ENCODE results near the gene PDK2.

Gene PDK2

DNA sequence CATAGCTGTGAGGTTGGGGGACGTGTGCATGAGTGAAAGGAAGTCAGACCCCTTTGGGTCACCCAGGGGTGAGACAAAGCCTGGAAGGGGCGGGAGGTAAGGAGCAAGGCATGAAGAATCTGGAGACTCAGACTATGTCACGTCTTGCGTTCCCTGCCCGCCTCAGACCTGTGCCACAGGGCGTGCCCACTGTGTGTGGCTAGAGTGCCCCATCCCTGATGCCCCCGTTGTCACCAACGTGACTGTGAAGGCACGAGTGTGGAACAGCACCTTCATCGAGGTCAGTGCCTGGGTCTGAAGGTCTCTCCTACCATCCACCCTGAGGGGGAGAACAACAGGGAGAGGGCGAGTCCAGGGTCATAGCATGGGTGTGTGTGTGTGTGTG is 15.1 kb upstream of the PDK2 start:
- no peak for DNase-seq

DNA sequence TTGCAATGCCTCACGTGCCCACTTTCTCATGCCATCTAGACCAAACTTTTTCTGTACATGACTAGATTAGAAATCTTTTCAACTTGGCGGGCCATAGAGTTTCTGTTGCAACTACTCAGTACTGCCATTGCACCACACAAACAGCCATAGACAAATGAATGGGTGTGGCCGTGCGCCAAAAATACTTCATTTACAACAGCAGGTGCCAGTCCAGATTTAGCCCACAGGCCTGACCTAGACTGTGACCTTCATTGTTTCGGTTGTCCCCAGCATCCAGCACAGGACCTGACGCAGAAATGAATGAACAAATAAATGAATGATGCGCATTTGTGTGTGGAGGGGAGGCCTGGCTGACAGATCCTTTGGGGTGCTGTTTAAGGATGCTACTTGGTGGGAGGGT is 14.3 kb upstream of the PDK2 start:
- DNase-seq = no peak

DNA sequence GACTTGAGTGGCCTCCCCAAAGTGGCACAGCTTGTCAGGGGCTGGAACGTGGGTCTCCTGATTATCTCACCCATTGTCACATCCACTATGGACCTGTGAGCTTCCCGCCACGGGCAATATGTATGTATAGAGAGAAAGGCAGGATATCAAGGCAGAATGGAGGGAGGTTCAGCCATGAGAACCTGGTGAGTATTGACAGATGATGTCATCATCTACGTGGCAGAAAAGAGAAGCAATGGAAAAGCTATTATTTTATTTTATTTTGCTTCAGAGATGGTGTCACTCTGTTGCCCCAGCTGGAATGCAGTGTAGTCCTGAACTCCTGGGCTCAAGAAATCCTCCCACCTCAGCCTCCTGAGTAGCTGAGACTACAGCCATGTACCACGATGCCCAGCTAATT is 13.4 kb upstream of the PDK2 start:
- DNase-seq = no peak

DNA sequence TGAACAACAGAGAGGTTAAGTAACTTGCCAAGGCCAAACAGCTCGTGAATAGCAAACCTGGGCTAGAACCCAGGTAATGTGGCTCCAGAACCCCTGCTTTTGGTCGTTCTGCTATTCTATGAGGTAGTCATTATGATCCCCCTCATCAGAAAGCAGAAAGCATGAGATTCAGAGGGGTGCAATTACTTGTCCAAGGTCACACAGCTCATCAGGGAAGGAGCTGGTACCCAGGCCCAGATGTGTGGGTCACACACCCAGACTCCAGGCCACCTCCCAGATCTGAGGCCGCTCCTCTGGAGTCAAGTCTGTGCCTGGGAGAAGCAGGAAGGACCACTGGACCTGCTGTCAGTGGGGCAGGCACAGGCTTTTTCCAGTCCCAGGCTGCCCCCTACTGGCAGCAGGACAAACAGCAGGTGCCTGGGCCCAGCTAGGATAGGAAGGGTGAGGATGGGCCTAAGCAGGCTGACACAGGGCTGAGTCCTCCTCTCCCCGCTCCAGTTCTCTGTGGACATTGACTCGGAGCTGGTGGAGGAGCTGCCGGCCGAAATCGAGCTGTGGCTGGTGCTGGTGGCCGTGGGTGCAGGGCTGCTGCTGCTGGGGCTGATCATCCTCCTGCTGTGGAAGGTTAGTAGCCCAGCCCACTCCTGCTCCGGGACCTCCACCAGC is 7.8 kb upstream of the PDK2 start:
- DNase-seq = peak; percentile 62

DNA sequence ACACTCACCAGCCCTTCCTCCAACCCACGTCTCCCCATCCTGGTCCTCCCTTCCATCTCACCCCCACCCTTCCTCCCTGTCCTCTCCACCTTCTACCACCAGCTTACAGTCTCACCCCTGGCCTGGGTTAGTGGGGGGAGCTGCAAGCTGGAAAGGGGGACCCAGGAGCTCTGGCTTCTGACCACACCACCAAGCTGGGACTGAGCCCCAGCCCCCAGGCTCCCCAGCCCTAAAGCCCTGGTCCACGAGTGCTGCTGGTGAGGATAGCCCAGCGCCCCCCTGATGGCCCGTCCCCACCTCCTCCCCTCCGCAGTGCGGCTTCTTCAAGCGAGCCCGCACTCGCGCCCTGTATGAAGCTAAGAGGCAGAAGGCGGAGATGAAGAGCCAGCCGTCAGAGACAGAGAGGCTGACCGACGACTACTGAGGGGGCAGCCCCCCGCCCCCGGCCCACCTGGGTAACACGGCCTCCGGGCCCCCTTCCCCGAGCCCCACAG is 7.2 kb upstream of the PDK2 start:
- no peak for DNase-seq

DNA sequence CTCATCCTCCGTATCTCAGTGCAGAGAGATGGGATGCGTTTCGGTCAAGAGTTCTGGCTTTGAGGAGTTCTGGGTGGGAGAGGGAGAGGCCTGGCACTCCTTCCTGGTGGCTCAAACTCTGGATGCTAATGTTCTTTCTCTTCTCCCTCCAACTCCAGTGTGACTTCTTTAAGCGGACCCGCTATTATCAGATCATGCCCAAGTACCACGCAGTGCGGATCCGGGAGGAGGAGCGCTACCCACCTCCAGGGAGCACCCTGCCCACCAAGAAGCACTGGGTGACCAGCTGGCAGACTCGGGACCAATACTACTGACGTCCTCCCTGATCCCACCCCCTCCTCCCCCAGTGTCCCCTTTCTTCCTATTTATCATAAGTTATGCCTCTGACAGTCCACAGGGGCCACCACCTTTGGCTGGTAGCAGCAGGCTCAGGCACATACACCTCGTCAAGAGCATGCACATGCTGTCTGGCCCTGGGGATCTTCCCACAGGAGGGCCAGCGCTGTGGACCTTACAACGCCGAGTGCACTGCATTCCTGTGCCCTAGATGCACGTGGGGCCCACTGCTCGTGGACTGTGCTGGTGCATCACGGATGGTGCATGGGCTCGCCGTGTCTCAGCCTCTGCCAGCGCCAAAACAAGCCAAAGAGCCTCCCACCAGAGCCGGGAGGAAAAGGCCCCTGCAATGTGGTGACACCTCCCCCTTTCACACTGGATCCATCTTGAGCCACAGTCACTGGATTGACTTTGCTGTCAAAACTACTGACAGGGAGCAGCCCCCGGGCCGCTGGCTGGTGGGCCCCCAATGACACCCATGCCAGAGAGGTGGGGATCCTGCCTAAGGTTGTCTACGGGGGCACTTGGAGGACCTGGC is 6.0 kb upstream of the PDK2 start:
- DNase-seq = no peak

DNA sequence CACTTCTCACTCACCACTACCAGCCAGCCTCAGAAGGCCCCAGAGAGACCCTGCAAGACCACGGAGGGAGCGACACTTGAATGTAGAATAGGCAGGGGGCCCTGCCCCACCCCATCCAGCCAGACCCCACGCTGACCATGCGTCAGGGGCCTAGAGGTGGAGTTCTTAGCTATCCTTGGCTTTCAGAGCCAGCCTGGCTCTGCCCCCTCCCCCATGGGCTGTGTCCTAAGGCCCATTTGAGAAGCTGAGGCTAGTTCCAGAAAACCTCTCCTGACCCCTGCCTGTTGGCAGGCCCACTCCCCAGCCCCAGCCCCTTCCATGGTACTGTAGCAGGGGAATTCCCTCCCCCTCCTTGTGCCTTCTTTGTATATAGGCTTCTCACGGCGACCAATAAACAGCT is 5.1 kb upstream of the PDK2 start:
- DNase-seq = no peak

DNA sequence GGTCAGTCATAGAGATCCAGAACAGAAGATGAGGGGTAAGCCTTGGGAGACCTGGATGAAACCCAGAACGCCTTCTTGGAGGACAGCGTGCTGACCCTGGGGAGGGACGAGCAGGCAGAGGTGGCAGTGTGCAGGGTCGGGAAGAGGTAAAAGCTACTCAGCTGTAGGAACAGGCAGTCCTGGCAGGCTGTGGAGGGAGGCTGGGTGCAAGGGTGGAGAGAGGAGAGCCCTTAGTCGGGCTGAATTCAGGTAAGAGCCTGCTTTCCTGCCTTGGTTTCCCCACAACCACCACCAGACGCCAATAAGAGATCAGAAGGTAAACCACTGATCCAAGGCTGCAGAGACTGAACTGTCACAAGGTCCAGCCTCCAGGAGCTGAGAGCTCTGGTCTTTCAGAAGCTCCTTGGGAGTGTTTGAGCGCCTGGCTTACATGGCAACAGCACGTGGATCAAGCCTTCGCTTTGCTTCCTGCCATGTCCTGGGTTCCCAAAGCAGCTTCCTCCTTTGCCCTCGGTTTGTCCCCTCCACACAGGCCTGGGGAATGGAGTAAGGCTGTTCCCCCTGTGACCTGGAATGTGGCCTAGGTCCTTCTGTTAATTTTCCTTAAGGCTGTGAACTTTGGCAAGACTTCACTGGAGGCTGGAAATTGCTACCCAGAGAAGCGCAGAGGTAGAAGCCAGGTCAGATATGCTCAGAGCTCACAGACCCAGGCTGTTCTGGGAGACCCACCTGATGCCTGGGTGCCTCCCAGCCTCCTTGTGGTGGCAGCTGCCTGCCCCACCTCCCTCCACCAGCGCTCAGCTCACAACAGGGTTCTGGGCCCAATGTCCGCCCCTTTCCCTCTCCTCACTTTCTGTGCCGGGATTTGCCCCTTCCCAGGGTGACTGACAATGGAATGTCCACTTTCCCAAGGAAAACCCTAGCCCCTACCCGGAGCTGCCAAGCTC is 3.9 kb upstream of the PDK2 start:
- no peak for DNase-seq

DNA sequence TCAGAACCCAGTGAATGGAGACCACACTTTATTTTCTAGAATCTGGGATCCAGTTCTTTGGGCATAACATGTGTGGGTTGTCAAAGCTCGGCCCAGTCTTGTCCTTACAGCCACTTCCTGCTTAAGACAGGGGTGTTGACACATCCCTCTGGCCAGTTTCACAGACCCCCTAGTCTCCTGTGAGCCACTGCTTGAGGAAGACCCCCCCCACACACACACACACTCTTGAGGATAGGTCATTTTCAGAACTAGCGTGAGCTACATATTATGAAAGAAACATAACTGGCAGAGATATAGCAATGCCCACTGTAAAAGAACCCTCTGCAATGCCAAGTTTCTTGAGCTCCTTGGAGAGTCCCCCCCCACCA is 3.2 kb upstream of the PDK2 start:
- no peak for DNase-seq

DNA sequence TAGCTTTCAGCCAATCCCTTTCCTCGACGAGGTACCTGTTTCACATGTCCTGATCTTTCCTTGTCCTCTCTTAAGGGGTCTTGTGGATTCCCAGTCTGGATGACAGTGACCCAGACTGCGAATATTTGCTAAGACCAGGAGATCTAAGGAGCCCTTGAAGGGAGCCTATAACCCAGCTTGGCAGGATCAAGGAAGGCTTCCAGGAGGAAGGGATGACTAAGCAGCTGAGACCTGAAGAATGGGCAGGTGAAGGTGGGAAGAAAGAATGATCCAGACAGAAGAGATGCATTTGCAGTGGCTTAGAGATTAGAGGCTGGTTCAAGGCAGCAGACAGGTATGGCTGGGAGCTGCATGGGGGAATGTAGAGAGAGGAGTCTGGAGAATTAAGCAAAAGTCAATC is 1.9 kb upstream of the PDK2 start:
- no peak for DNase-seq

DNA sequence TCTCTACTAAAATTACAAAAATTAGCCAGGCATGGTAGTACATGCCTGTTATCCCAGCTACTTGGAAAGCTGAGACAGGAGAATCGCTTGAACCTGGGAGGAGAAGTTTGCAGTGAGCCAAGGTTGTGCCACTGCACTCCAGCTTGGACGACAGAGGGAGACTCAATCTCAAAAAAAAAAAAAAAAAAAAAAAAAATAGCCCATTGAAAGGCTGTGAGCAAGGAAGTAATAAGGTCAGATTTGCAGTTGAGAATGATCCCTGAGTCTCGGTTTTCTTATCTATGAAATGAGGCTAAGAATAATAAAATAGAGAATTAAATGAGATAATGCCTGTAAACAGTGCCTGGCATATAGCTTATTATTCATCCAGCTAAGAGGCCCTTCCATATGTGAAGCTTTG is 1.3 kb upstream of the PDK2 start:
- DNase-seq = no peak

DNA sequence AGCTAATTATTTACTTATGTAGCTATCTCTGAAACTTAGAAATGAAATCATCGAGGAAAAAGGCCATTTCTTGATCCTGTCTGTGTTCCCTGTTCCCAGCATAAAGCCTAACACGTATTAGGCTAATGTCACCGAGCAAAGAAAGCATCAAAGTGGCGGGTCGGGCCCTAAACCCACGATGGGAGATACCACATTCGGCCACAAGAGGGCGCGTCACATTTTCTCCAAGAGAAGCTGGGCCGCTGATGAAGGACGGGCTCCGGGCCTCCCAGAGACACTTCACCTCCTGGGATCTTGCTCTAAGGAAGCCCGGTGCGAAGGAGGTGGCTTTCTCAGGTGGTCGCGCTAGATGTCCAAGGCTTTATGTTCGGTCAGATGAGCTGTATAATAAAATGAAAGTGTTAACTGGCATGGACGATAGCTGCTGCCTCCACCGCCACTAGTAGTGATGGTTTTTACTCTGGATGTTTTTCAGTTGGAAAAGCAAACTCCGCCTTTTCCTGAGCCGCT is 853 bp upstream of the PDK2 start:
- peak; percentile 72 for DNase-seq

DNA sequence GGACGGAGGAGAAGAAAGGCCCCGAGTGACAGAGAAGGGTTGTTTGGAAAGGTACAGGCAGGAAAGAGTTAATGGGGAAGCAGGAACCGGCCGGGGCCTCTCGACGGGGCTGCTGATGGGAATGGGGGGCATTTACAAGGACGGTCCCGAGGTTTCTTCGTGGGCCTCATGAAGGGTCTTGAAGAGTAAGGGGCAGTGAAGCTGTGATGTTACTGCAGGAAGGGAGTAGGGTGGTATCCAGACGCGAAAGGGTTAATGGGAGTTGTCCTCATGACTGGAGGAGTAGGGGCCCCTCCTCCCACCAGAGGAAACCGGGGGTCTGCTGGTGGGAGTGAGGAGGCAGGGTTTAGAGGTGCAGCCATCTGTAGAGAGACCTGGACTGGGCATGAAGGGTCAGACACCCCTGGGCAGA is 481 bp downstream of the PDK2 start:
- DNase-seq = no peak

DNA sequence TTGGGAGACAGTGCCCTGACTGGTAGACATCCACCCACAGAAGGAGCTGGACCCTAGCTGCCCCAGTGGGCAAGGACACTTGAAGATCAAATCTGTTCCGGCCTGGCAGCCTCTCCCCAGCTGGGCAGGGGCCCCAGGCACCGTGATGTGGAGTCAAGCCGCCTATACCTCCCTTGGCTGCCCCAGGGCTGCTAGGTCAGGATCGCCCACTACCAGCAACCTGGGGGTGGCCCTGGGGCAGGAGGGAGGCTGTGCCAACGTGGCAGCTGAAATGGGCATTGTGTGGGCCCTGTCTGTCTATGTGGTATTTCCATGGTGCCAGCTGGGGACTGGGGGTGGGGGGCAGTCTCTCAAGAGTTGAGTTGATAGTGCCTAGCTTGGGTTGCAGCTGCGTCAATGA is 941 bp downstream of the PDK2 start:
- no peak for DNase-seq

DNA sequence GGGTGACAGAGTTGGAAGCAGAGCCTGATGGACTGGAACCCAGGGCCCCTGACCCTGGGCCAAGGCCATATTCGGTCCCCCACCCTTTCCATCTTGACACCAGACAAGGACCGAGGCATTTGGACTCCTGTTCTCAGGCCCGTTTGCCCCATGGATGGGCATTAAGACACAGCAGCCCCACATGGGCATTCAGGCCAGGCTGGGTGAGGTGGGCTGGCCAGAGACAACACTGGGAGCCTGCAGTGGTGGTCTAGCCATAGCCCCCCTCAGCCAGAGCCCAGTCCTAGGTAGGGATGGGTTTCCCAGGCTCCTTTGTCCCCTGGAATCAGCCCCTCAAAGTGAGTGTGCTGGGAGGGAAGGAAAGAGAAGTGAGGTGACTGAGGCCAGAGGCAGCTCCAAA is 1.6 kb downstream of the PDK2 start:
- no peak for DNase-seq

DNA sequence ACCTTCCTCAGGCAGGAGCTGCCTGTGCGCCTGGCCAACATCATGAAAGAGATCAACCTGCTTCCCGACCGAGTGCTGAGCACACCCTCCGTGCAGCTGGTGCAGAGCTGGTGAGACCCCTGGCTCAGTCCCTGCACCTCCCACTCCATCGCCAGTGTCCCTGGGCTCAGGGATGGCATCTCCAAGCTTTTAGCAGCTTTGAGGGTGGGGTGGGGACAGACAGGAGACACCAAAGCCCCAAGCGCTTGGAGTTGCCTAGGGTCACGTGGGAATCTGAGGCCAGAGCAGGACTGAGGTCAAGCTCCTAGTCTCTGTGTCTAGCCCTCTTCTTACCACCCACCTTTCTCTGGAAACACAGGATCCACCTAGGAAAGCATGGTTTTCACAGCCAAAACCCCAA is 2.3 kb downstream of the PDK2 start:
- DNase-seq = no peak

DNA sequence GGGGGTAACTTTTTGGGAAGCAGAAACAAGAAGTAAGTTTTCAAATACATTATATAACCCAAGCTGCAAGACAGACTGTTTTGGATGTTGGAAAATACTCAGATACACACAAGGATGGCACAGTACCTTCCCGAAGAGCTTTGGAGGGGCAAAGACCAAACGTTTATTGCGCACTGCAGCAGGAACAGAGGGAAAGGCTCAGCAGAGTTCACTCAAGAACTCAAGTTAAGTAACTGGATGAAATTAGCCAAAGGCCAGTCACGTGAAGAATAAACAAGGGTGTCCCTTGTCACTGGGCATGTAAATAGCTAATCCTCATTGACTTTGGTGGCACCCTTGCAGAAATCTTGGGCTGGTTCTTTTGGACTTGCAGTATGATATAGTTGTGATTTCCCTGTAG is 2.8 kb downstream of the PDK2 start:
- DNase-seq = no peak

DNA sequence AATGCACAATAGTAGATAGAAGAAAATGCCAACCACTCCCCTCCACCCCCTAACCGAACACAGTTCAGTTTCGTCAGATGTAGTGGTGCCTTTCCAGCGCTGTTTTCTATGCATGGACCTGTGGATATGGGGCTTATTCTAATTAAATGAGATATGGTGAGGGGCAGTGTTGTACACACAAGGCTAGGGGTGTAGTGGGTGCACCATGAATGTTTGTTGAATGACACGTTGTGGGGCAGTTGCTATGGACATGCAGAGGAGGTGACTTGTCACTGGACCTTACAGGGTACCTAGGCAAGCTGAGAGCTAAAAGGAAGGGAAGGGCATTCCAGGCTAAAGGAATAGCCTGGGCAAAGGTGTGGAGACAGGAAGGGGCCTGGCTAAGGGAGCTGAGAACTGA is 3.4 kb downstream of the PDK2 start:
- no peak for DNase-seq

DNA sequence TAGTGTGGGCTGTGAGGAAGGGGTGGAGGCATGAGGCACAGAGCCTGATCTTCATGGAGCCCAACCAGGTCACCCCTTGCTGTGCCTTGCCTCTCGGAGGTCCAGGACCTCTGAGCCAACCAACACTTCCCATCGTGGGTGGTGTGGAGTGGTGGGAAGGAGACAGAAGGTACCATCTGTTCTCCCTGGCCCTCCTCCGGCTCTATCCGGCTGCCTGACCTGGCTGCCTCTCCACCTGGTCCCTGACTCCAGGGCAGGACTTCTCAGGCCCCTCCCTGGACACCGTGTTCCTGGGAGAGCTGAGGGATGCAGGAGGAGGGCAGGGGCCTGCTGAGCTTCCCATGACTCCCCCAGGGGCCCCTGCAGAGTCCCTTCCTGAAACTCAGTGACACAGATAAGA is 3.9 kb downstream of the PDK2 start:
- DNase-seq = no peak

DNA sequence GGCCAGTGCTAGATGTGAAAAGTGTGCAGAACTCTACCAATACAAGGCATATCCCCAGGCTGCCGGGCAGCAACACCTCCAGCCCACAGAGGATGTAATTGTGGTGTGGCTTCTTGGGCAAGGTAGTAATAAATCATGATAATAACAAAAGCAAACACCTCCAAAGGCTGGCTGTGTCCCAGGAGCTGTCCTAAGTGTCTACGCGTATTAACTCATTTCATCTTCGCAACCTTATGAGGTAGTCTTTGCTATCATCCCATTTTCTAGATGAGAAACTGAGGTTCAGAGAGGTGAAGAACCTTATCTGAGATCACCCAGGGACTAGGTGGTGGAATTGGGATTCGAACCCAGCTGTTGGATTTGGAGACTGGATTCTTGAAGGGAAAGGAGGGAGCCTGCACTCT is 5.3 kb downstream of the PDK2 start:
- DNase-seq = no peak

DNA sequence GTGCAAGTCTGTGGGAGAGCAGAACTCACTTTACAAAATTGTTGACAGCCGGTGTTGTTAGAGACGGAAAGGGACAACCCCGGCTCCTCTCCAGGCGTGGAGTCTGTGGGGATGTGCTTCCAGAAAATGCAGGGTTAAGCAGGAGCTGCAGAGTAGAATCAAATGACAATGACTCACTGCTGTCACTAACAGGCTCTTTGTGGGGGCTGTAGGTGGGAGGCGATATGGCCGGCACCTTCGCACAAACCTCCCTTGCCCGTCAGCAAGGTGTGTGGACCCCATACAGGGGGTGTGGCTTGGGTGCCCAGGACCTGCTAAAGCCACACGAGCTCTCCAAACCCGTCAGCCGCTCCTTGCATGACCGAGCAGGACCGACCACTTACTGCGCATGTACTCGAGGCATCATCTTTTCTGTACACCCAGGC is 5.8 kb downstream of the PDK2 start:
- no peak for DNase-seq

DNA sequence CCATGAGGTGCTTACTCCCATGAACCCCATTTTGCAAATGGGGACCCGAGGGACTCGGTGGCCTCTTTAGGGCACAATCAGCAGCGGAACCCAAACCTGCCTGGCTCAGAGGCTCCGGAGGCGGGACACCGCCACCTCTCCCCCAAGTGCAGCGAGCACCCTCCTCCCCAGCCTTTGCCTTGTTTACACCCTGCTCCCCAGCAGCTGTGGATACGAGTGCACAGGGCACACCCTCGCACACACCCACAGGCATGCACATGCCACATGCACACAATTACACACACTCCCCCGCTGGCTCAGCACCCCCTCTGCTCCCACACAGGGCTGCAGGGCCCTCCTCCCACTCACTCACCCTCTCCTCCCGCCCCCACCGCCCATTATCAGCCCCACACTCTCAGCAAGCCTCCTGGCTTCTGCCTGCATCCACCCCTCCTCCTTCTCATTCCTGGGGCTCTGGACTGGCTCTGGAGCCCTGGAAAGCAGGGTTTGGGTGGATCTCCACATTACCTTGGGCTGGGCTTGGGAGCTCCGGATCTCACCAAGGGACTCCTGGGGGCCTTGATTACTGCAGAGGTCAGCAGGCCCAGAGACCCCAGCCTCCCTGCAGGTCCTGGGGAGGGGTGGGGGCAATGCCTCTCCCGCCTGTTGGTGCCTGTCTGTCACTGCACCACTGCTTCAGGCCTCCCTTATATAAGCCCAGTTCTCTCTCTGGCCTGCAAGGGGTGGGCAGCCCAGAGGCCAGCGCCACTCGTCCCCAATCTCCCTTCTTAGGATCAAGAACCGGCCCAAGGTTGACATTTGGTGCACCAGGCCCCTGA is 6.4 kb downstream of the PDK2 start:
- DNase-seq = no peak
